K562 (cell line): ENCODE data around the gene GAL3ST1.

Experiments
- C11orf30 ChIP-seq: fragments of 450-650 bp; IDR thresholded peaks from 2 replicates; pipeline ENCODE4 v1.6.1; 2016; ENCODE audit warnings: low read depth, mild to moderate bottlenecking
- CREB1 ChIP-seq, 2 experiments: sonication (generic) in 1 of 2; formaldehyde crosslinking in 1 of 2; IDR thresholded peaks; 2 replicates each; pipeline versions ENCODE4 v1.6.1 to v1.8.0; 2012 to 2022; ENCODE audit warnings: inconsistent platforms in 1 of 2, mild to moderate bottlenecking in 1 of 2, missing genetic modification reagents in 1 of 2, moderate library complexity in 1 of 2
- CTCF ChIP-seq, 3 experiments: IDR thresholded peaks in 2 of 3; conservative IDR thresholded peaks in 1 of 3; 2 replicates each; pipeline ENCODE4 v1.5.1; 2011 to 2012; ENCODE audit warnings: low read length in 3 of 3, mild to moderate bottlenecking in 3 of 3, control low read depth in 2 of 3, improper control_type of control experiment in 1 of 3, inconsistent platforms in 1 of 3, low read depth in 1 of 3, mixed read lengths in 1 of 3, moderate library complexity in 1 of 3; ENCODE audit not compliant: insufficient read depth in 2 of 3
- ELK1 ChIP-seq: sonication (generic); formaldehyde crosslinking; IDR thresholded peaks from 2 replicates; pipeline ENCODE4 v1.8.1; 2022; ENCODE audit warnings: missing genetic modification reagents
- ETV1 ChIP-seq: fragments of 450-650 bp; conservative IDR thresholded peaks from 2 replicates; pipeline ENCODE4 v1.6.1; 2016; ENCODE audit warnings: missing genetic modification characterization, control low read depth, low read depth, missing compliant biosample characterization
- KLF16 ChIP-seq: IDR thresholded peaks from 2 replicates; pipeline ENCODE4 v1.6.1; 2016; ENCODE audit warnings: antibody characterized with exemption
- NCOA1 ChIP-seq: fragments of 450-650 bp; IDR thresholded peaks from 2 replicates; pipeline ENCODE4 v1.6.1; 2016; ENCODE audit warnings: low read depth
- NFRKB ChIP-seq: fragments of 450-650 bp; IDR thresholded peaks from 2 replicates; pipeline ENCODE4 v1.6.1; 2016; ENCODE audit warnings: low read depth
- UBTF ChIP-seq, 2 experiments: IDR thresholded peaks; 2 replicates each; pipeline ENCODE4 v1.6.1; 2012; ENCODE audit warnings: improper control_type of control experiment in 2 of 2, low read depth in 2 of 2, low read length in 2 of 2, borderline replicate concordance in 1 of 2
- ZNF407 ChIP-seq: fragments of 450-650 bp; IDR thresholded peaks from 2 replicates; pipeline ENCODE4 v1.6.1; 2016; ENCODE audit warnings: low read depth
- ZNF766 ChIP-seq: fragments of 200-800 bp; sonication (Bioruptor generic); conservative IDR thresholded peaks from 2 replicates; pipeline ENCODE4 v1.6.1; 2016; ENCODE audit warnings: missing genetic modification characterization, missing compliant biosample characterization

- TF ChIP-seq CTCF (IDR thresholded peaks at IDR 0.05 in 2 of 3, conservative IDR thresholded peaks at IDR 0.05 in 1 of 3; ENCODE audit: insufficient read depth in 2 of 3, low read depth in 1 of 3, low read length in 3 of 3) (no peak), KLF16 (no peak), ETV1 (no peak), C11orf30 (no peak), ZNF766 (CRISPR knock-in tag) (no peak), ZNF407 (no peak), NFRKB (no peak), CREB1 (IDR thresholded peaks at IDR 0.05) (no peak), CREB1 (CRISPR knock-in tag; IDR thresholded peaks at IDR 0.05) (no peak), UBTF (IDR thresholded peaks at IDR 0.05; ENCODE audit: borderline replicate concordance in 1 of 2, low read depth in 2 of 2, low read length in 2 of 2) (no peak), ELK1 (CRISPR knock-in tag) (no peak), NCOA1 (no peak)
Measured at GRCh38 chr22:30601464-30601863, 27.0 kb upstream of the GAL3ST1 start.
